ENCODE measurements around the gene USP21. TPM values are rescaled to one million over a fixed set of nuclear protein-coding genes. Genes with fewer than 3 reads are reported as not detected.

USP21 gene
- total RNA-seq, 1 donor from 2014 or later = 38.1 TPM

DNA sequence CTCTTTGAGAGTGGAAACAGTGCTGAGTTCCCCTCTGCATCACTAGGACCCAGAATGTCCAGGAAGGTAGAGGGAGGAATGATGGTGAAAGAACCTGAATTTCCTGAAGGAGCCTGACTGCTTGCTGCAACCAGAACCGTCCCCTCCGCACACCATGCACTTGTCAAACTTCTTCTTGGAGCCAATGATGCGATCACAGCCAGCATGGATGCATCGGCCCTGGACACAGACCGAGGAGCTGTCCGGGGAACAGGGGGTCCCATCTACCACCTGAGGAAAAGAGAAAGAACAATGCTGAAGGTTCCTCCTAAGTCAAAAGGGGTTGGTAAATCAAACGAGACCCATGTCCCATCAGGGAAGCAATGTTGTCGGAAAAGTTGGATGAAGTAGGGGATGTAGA, 32.7 kb downstream of the USP21 start:
- TF ChIP-seq CTCF (IDR thresholded peaks at IDR 0.05) = no peak
- Mint-ChIP-seq H3K27ac (no peak overlapping the region), H3K9me3 (no peaks in the 10 kb centered on the region), H3K4me3 (no peak overlapping the region), H3K27me3 (no peaks in the 10 kb centered on the region), H3K4me1 (peaks cover 60% of the 10 kb centered on the region), H3K36me3 (ENCODE audit: low read depth) (no peaks in the 10 kb centered on the region)
- ChIA-PET CTCF (interaction anchor here (0.9 to 5.0 kb wide), 12 partner anchors 10 to 197 kb away, joined by 3 to 40 read pairs (median 6); partner anchors contain the start of genes B4GALT3, CFAP126, FCER1G and NDUFS2), POLR2A (interaction anchor here (1.1 to 3.3 kb wide), 4 partner anchors 10 to 33 kb away, joined by 4 to 23 read pairs (median 7); partner anchors contain the start of genes B4GALT3, NDUFS2 and TOMM40L)
- intact Hi-C loops (cut with micrococcal nuclease) = loop anchor here (1.0 to 5.0 kb wide), 8 partner anchors 10 to 190 kb away; partner anchors contain the start of genes B4GALT3 and USP21
- DNase-seq = no peak
- ATAC-seq (ENCODE audit: low read depth) = no peak

GRCh38 chr1:161192476-161193465, 33.5 kb downstream of the USP21 start:
- no peak overlapping the region for H3K4me3 Mint-ChIP-seq

GRCh38 chr1:161193561-161194235, 34.4 kb downstream of the USP21 start:
- Mint-ChIP-seq H3K4me1 (peaks cover 45% of the 10 kb centered on the region), H3K9me3 (no peaks in the 10 kb centered on the region)

More at GRCh38 chr1:161192476-161193465, 33.5 kb downstream of the USP21 start:
- CTCF ChIA-PET = interaction anchor here (0.6 to 5.0 kb wide), 11 partner anchors 9 to 196 kb away, joined by 3 to 40 read pairs (median 7); partner anchors contain the start of genes B4GALT3, NDUFS2, PPOX and TOMM40L
- DNase-seq (no peak), ATAC-seq (ENCODE audit: low read depth) (peak; percentile 93)
- POLR2A ChIA-PET = interaction anchor here (1.8 to 3.3 kb wide), 3 partner anchors 9 to 33 kb away, joined by 4 to 23 read pairs (median 8); partner anchors contain the start of genes NDUFS2 and TOMM40L
- H3K9me3 Mint-ChIP-seq = no peaks in the 10 kb centered on the region
- peak; percentile 56 for TF ChIP-seq CTCF (IDR thresholded peaks at IDR 0.05)
- peaks cover 52% of the 10 kb centered on the region for H3K4me1 Mint-ChIP-seq
- no peaks in the 10 kb centered on the region for H3K27me3 Mint-ChIP-seq
- no peaks in the 10 kb centered on the region for H3K36me3 Mint-ChIP-seq (ENCODE audit: low read depth)
- H3K27ac Mint-ChIP-seq = peak overlapping the region; percentile 68
- intact Hi-C loops (cut with micrococcal nuclease) = loop anchor here (1.0 to 5.0 kb wide), 8 partner anchors 10 to 190 kb away; partner anchors contain the start of genes B4GALT3 and USP21

GRCh38 chr1:161195171-161195570, 35.9 kb downstream of the USP21 start:
- intact Hi-C loops (cut with micrococcal nuclease) = loop anchor here (1.0 kb wide), 1 partner anchor 9 kb away; no protein-coding TSS in a partner anchor
- peaks cover 38% of the 10 kb centered on the region for H3K4me1 Mint-ChIP-seq
- CTCF ChIA-PET = interaction anchor here (0.9 to 5.0 kb wide), 4 partner anchors 9 to 30 kb away, joined by 3 to 40 read pairs (median 6); partner anchors contain the start of genes PPOX and TOMM40L
- H3K9me3 Mint-ChIP-seq = no peaks in the 10 kb centered on the region
- H3K36me3 Mint-ChIP-seq (ENCODE audit: low read depth) = no peaks in the 10 kb centered on the region
- POLR2A ChIA-PET = interaction anchor here (0.5 to 1.9 kb wide), 7 partner anchors 9 to 156 kb away, joined by 3 to 8 read pairs (median 4); partner anchors contain the start of genes B4GALT3, PPOX, TOMM40L and TSTD1
- H3K27ac Mint-ChIP-seq = peak overlapping the region; percentile 85
- no peak for TF ChIP-seq CTCF (IDR thresholded peaks at IDR 0.05)
- H3K4me3 Mint-ChIP-seq = peak overlapping the region; percentile 70
- no peaks in the 10 kb centered on the region for H3K27me3 Mint-ChIP-seq
- no peak for DNase-seq
- ATAC-seq (ENCODE audit: low read depth) = peak; percentile 63

More at GRCh38 chr1:161193561-161194235, 34.4 kb downstream of the USP21 start:
- POLR2A ChIA-PET = interaction anchor here (1.5 to 3.3 kb wide), 3 partner anchors 8 to 12 kb away, joined by 4 to 23 read pairs (median 8); partner anchors contain the start of gene NDUFS2
- TF ChIP-seq CTCF (IDR thresholded peaks at IDR 0.05) = no peak
- Mint-ChIP-seq H3K27me3 (no peaks in the 10 kb centered on the region), H3K27ac (no peak overlapping the region), H3K36me3 (ENCODE audit: low read depth) (no peaks in the 10 kb centered on the region), H3K4me3 (no peak overlapping the region)
- no peak for DNase-seq
- no peak for ATAC-seq (ENCODE audit: low read depth)
- CTCF ChIA-PET = interaction anchor here (0.6 to 5.0 kb wide), 5 partner anchors 12 to 188 kb away, joined by 3 to 40 read pairs (median 8); partner anchors contain the start of genes PPOX and TOMM40L
- intact Hi-C loops (cut with micrococcal nuclease) = loop anchor here (2.0 to 5.0 kb wide), 2 partner anchors 99 to 113 kb away; no protein-coding TSS in a partner anchor

Measured in activated B cell treated with CpG ODN at 0.5 μM for 24 hours (primary cell).